Omental fat pad (tissue), 4 donors: Measurements from ENCODE around the gene SSNA1. TPM values are rescaled to one million over a fixed set of nuclear protein-coding genes. Genes with fewer than 3 reads are reported as not detected.

Experiments used
- ATAC-seq: fragments of 150-250 bp; one replicate; pipeline ENCODE4 v1.9.1; 2016; ENCODE audit warnings: mild to moderate bottlenecking, moderate library complexity; ENCODE audit not compliant: low FRiP score
- DNase-seq: peaks from one replicate; pipeline ENCODE4 v3.0.0-alpha.2; 2019; ENCODE audit warnings: low spot score
- total RNA-seq, 4 donors: library from RNA; depleted of rRNA; stranded (reverse); fragments of >200 nt; gene quantifications; one replicate each; pipeline ENCODE4 v1.1.0, GENCODE V29; 2016
- TF ChIP-seq, protein P1 (sequence below), 3 donors: fragments of 450-650 bp; IDR thresholded peaks; one replicate each; pipeline ENCODE4 v1.5.1; 2016 to 2017; ENCODE audit warnings: antibody characterized with exemption in 3 of 3, mild to moderate bottlenecking in 3 of 3, moderate library complexity in 2 of 3

SSNA1 gene
- 10 to 100 TPM; 51.2 to 78.2 (median 67.1) TPM for total RNA-seq

DNA sequence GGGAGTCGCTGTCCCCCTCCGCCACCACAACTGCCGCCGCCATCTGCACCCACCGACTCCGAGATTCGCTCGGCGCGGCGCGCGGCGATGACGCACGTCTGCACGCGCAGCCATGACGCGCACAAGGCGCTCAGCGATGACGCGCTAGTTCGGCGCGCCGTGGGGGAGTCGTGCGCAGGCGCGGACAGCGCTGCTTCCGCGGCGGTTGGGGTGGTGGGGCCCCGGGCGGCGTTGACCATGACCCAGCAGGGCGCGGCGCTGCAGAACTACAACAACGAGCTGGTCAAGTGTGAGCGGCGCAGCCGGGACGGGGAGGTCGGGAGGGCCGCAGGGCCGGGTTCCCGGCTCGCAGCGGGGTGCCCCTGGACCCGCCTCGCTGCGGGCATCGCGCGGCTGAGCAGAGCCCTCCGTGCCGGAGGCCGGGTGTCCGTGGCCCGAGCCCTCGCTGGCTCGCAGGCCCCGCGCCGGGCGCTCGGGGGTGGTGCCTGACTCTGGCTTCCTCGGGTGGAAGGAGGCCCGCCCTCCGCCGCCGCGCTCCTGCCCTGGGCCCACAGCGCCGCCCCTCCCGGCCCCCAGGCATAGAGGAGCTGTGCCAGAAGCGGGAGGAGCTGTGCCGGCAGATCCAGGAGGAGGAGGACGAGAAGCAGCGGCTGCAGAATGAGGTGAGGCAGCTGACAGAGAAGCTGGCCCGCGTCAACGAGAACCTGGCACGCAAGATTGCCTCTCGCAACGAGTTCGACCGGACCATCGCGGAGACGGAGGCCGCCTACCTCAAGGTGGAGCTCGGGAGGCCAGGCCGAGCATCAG, at the start of gene SSNA1, which contains the start of gene ANAPC2:
Gene SSNA1, plus strand, starts transcription at position 187 of the 807 bp plus-strand sequence. Its CDS starts 51 bp downstream, at position 238.
Gene ANAPC2, minus strand, starts transcription at position 71 of the 807 bp plus-strand sequence. Its CDS starts 28 bp downstream, at position 43.
- peak; percentile 81 for DNase-seq
- ATAC-seq: peak; percentile 93
- TF ChIP-seq, protein P1, sequence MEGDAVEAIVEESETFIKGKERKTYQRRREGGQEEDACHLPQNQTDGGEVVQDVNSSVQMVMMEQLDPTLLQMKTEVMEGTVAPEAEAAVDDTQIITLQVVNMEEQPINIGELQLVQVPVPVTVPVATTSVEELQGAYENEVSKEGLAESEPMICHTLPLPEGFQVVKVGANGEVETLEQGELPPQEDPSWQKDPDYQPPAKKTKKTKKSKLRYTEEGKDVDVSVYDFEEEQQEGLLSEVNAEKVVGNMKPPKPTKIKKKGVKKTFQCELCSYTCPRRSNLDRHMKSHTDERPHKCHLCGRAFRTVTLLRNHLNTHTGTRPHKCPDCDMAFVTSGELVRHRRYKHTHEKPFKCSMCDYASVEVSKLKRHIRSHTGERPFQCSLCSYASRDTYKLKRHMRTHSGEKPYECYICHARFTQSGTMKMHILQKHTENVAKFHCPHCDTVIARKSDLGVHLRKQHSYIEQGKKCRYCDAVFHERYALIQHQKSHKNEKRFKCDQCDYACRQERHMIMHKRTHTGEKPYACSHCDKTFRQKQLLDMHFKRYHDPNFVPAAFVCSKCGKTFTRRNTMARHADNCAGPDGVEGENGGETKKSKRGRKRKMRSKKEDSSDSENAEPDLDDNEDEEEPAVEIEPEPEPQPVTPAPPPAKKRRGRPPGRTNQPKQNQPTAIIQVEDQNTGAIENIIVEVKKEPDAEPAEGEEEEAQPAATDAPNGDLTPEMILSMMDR (IDR thresholded peaks at IDR 0.05): no peak

DNA sequence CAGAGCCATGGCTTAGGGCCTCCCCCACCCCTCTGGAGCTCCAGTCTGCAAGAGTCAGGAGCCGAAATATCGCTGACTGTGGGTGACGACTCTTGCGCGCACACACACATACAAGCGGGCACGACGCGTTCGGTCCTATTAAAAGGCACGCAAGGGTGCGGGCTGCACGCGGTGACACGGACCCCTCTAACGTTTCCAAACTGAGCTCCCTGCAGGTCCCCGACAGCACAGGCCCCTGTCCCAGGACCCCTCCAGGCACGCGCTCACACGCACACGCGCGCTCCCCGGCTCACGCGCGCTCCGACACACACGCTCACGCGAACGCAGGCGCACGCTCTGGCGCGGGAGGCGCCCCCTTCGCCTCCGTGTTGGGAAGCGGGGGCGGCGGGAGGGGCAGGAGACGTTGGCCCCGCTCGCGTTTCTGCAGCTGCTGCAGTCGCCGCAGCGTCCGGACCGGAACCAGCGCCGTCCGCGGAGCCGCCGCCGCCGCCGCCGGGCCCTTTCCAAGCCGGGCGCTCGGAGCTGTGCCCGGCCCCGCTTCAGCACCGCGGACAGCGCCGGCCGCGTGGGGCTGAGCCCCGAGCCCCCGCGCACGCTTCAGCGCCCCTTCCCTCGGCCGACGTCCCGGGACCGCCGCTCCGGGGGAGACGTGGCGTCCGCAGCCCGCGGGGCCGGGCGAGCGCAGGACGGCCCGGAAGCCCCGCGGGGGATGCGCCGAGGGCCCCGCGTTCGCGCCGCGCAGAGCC, 49.6 kb upstream of the SSNA1 start, which contains the start of gene GRIN1:
Gene GRIN1, plus strand, starts transcription at position 433 of the 746 bp plus-strand sequence. CDS start 333 bp downstream, outside the sequence.
- ATAC-seq (peak; percentile 51), DNase-seq (no peak)
- TF ChIP-seq, protein P1 (IDR thresholded peaks at IDR 0.05): no peak

- no peak for DNase-seq
- ATAC-seq: no peak
- TF ChIP-seq, protein P1 (IDR thresholded peaks at IDR 0.05): no peak
These were observed 48.9 kb upstream of the SSNA1 start for GRCh38 chr9:137139468-137140150.

DNA sequence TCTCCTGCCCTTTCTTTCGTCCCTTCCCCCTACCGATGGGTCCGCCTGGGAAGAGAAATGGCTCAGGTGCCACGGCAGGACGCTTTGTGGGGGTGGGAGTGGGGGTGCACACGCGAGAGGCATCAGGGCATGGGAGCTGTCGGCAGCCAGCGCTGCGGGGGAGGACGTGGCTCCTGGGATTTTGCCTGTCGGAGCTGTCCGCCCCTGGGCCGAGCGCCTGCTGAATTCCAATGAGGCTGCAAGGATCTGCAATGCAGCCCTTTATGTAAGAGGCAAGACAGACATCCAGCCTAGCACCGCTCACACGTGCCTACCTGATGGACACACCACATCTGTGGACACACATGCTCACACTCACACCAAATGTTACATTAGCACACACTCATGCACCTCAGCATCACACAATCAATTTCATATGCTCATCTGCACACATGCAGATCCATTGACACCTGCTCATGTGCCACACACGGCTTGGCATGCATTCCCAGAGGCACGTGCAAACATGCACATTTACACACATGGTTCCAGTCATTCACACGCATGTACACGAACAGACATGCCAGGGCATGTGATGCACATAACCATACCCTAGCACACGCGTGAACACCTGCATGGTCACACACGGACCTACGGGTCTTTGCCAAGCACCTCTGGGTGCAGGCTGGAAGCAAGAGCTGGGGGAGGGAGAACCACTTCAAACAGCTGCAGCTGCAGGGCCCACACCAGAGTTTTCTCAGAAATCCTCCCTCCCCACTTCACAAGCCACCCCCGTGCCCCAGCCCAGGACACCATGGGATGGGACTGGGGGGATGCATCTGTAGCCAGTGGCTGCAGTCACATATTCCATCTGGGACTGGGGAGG, 48.1 kb upstream of the SSNA1 start:
- TF ChIP-seq, protein P1 (IDR thresholded peaks at IDR 0.05): no peak
- ATAC-seq: no peak
- no peak for DNase-seq

DNA sequence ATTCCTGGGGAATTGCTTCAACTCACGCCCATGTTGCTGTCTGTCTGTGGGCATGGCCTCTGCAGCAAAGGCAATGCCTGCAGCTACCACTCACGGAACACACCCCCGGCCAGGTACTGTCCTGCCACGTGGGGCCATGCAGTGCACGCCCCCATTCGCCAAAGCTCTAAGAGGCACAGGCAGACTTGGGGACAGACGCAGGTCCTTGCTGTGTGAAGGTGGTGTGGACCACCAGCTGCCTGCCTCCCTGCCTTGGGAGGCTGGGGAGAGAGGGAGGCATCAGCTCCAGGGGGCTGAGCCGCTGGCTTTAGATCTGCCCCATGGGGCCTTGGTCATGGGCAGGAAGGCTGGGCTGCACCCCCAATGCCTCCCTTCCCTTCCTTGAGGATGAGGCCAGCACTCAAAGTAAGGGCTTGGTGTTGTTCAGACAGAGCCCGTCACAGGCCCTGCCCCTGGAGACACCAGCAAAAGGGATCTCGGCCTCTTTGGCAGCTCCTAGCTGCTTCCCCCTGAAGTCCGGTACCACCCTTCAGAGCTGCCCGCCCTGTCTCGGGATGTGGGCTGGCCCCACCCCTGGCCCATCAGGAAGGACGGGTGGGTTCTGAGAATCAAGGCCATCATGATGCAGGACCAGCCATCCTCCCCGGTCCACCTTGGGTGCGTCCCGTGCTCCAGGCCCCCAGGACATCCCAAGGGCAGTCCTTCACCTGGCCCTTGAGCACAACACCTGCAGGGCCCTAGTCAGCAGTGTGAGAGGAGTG, 47.2 kb upstream of the SSNA1 start:
- TF ChIP-seq, protein P1 (IDR thresholded peaks at IDR 0.05): no peak
- DNase-seq (no peak), ATAC-seq (no peak)
